GM18502 (cell line): ENCODE measurements around the gene FRAT2.
"Not testable (repeated sequence)": the region's sequence is repeated elsewhere in the genome, so short reads cannot be mapped to it uniquely, and the experiment has no call there.

Experiments
- ATAC-seq: cut with Tn5 transposase; IDR thresholded peaks from one replicate; pipeline ENCODE4 v1.9.1; 2021; ENCODE audit warnings: mild to moderate bottlenecking; ENCODE audit not compliant: unreplicated experiment, poor library complexity

FRAT2 gene

GRCh38 chr10:97356918-97357317, 22.4 kb upstream of the FRAT2 start:
- no peak for ATAC-seq

GRCh38 chr10:97356318-97356914, 21.9 kb upstream of the FRAT2 start:
- no peak for ATAC-seq

- ATAC-seq, result no peak
Measured at GRCh38 chr10:97355571-97355975, 21.0 kb upstream of the FRAT2 start.

GRCh38 chr10:97353945-97354344, 19.4 kb upstream of the FRAT2 start:
- no peak for ATAC-seq

GRCh38 chr10:97349752-97350513, 15.4 kb upstream of the FRAT2 start:
- ATAC-seq, result no peak

GRCh38 chr10:97347317-97347716, 12.8 kb upstream of the FRAT2 start:
- ATAC-seq, result no peak

- ATAC-seq, result not testable (repeated sequence)
Measured at GRCh38 chr10:97343664-97344063, 9.1 kb upstream of the FRAT2 start.

- ATAC-seq, result no peak
Measured at GRCh38 chr10:97341416-97341815, 6.9 kb upstream of the FRAT2 start.

- no peak for ATAC-seq
Measured at GRCh38 chr10:97338041-97338440, 3.5 kb upstream of the FRAT2 start.

GRCh38 chr10:97336942-97337831, 2.7 kb upstream of the FRAT2 start:
- ATAC-seq, result no peak

- ATAC-seq, result no peak
Measured at GRCh38 chr10:97336446-97336845, 1.9 kb upstream of the FRAT2 start.

GRCh38 chr10:97336006-97336405, 1.5 kb upstream of the FRAT2 start:
- ATAC-seq, result no peak

- no peak for ATAC-seq
Measured at GRCh38 chr10:97335188-97335619, 675 bp upstream of the FRAT2 start.

- peak; percentile 36 for ATAC-seq
Measured at GRCh38 chr10:97333601-97334369, 744 bp downstream of the FRAT2 start.

GRCh38 chr10:97333351-97333600, 1.3 kb downstream of the FRAT2 start:
- ATAC-seq, result no peak

- no peak for ATAC-seq
Measured at GRCh38 chr10:97332591-97333350, 1.8 kb downstream of the FRAT2 start.

GRCh38 chr10:97331153-97331703, 3.3 kb downstream of the FRAT2 start:
- ATAC-seq, result no peak

- ATAC-seq, result no peak
Measured at GRCh38 chr10:97329766-97330165, 4.8 kb downstream of the FRAT2 start.

GRCh38 chr10:97328646-97329453, 5.7 kb downstream of the FRAT2 start:
- no peak for ATAC-seq
